ENCODE data around the gene SDHAF3.

Gene SDHAF3

DNA sequence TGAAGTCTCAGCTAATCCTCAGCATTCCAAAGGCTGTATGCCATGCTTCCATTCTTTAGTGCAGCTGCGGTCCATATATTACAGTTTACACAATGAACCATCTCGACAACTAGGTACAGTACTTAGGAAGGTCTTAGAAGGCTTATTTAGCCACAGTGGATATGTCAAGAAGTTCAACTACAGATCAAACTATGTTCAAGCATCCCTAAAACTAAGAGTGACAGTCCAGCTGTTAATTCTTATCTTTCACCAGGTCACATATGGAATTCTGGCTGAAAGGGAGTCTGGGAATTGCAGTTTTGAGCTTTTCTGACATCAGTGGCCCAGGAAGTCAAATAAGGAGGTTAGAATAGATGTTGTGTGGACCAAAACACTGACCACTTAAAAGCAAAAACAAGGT is 106.8 kb downstream of the SDHAF3 start:
- DNase-seq, result no peak

DNA sequence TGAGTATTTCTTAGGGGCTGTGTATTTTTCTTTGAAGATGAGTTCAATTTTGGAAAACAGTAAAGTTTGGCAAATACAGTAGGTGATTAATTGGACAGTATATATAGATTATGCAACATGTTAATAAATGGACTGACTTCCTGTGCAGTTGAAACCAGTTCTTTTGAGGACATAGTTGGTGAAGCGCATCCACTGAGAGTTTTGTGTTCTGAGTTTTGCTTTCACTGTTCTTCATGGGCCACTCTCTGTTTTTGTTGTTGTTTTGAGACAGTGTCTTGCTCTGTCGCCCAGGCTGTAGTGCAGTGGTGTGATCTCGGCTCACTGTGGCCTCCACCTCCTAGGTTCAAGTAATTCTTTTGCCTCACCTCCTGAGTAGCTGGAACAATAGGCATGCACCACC is 109.0 kb downstream of the SDHAF3 start:
- DNase-seq, result no peak
